Choroid plexus epithelial cell (primary cell): ENCODE results near the gene METAP1.
A peak's percentile ranks its signal among the peaks of the same experiment; 100 is the strongest.

Experiments used
- DNase-seq: peaks from one replicate; pipeline ENCODE4 v3.0.0-alpha.2; 2010; ENCODE audit warnings: low read depth
- H3K4me3 ChIP-seq: 2 replicates; pipeline ENCODE4 v1.5.1; 2011; ENCODE audit warnings: low read depth, mild to moderate bottlenecking, control low read depth, low read length, moderate library complexity
- CTCF ChIP-seq: conservative IDR thresholded peaks from 2 replicates; pipeline ENCODE4 v1.5.1; 2011; ENCODE audit warnings: low read depth, mild to moderate bottlenecking, control low read depth, inconsistent platforms, low read length, moderate library complexity

METAP1 gene

GRCh38 chr4:98995183-98996055 is at the start of gene METAP1:
METAP1 (plus strand) TSS chr4:98995721; CDS start chr4:98995754, 33 bp downstream.
- peak; percentile 70 for TF ChIP-seq CTCF
- H3K4me3 ChIP-seq, result peak within 1 kb of the TSS; percentile 99
- DNase-seq, result peak; percentile 96

- no peak overlapping the region for H3K4me3 ChIP-seq
- no peak for DNase-seq
- no peak for TF ChIP-seq CTCF
These were observed 49.2 kb upstream of the METAP1 start for GRCh38 chr4:98946359-98946758.

GRCh38 chr4:98950925-98951324 is 44.6 kb upstream of the METAP1 start:
- no peak for DNase-seq
- TF ChIP-seq CTCF, result no peak
- H3K4me3 ChIP-seq, result no peak overlapping the region

- no peak for TF ChIP-seq CTCF
- no peak for DNase-seq
- no peak overlapping the region for H3K4me3 ChIP-seq
These were observed 43.8 kb upstream of the METAP1 start for GRCh38 chr4:98951710-98952109.

GRCh38 chr4:98955229-98955628 is 40.3 kb upstream of the METAP1 start:
- TF ChIP-seq CTCF, result no peak
- H3K4me3 ChIP-seq, result no peak overlapping the region
- DNase-seq, result no peak

GRCh38 chr4:98958065-98958464 is 37.5 kb upstream of the METAP1 start:
- no peak for TF ChIP-seq CTCF
- no peak overlapping the region for H3K4me3 ChIP-seq
- DNase-seq, result no peak

- no peak overlapping the region for H3K4me3 ChIP-seq
- no peak for DNase-seq
- TF ChIP-seq CTCF, result no peak
These were observed 36.1 kb upstream of the METAP1 start for GRCh38 chr4:98959411-98959810.
